ENCODE data around the gene ATXN10.

Gene ATXN10

GRCh38 chr22:45832180-45832579 lies 160.5 kb downstream of the ATXN10 start:
- Histone ChIP-seq H3K4me3 (ENCODE audit: low read length) (no peak overlapping the region), H3K27me3 (ENCODE audit: control insufficient read depth, insufficient read depth, low read length) (no peaks in the 10 kb centered on the region), H3K36me3 (ENCODE audit: control insufficient read depth, insufficient read depth, low read length) (no peaks in the 10 kb centered on the region), H3K9me3 (ENCODE audit: control insufficient read depth, low read length) (no peaks in the 10 kb centered on the region), H3K4me1 (ENCODE audit: control insufficient read depth, insufficient read depth, low read length) (no peaks in the 10 kb centered on the region), H3K9ac (ENCODE audit: low read length) (no peak overlapping the region)

- H3K9ac ChIP-seq (ENCODE audit: low read length), result no peak overlapping the region
Measured at GRCh38 chr22:45832959-45833580, 161.4 kb downstream of the ATXN10 start.

GRCh38 chr22:45833613-45834012 lies 162.0 kb downstream of the ATXN10 start:
- no peaks in the 10 kb centered on the region for H3K4me1 ChIP-seq (ENCODE audit: control insufficient read depth, insufficient read depth, low read length)
- no peaks in the 10 kb centered on the region for H3K36me3 ChIP-seq (ENCODE audit: control insufficient read depth, insufficient read depth, low read length)
- H3K27me3 ChIP-seq (ENCODE audit: control insufficient read depth, insufficient read depth, low read length), result no peaks in the 10 kb centered on the region
- no peaks in the 10 kb centered on the region for H3K9me3 ChIP-seq (ENCODE audit: control insufficient read depth, low read length)
- no peak overlapping the region for H3K9ac ChIP-seq (ENCODE audit: low read length)
- H3K4me3 ChIP-seq (ENCODE audit: low read length), result no peak overlapping the region

More at GRCh38 chr22:45832959-45833580, 161.4 kb downstream of the ATXN10 start:
- Histone ChIP-seq H3K36me3 (ENCODE audit: control insufficient read depth, insufficient read depth, low read length) (no peaks in the 10 kb centered on the region), H3K27me3 (ENCODE audit: control insufficient read depth, insufficient read depth, low read length) (no peaks in the 10 kb centered on the region), H3K4me3 (ENCODE audit: low read length) (no peak overlapping the region), H3K9me3 (ENCODE audit: control insufficient read depth, low read length) (no peaks in the 10 kb centered on the region), H3K4me1 (ENCODE audit: control insufficient read depth, insufficient read depth, low read length) (no peaks in the 10 kb centered on the region)

GRCh38 chr22:45834241-45834640 lies 162.6 kb downstream of the ATXN10 start:
- Histone ChIP-seq H3K4me3 (ENCODE audit: low read length) (no peak overlapping the region), H3K9me3 (ENCODE audit: control insufficient read depth, low read length) (no peaks in the 10 kb centered on the region), H3K4me1 (ENCODE audit: control insufficient read depth, insufficient read depth, low read length) (no peaks in the 10 kb centered on the region), H3K27me3 (ENCODE audit: control insufficient read depth, insufficient read depth, low read length) (no peaks in the 10 kb centered on the region), H3K36me3 (ENCODE audit: control insufficient read depth, insufficient read depth, low read length) (no peaks in the 10 kb centered on the region), H3K9ac (ENCODE audit: low read length) (no peak overlapping the region)

- no peaks in the 10 kb centered on the region for H3K27me3 ChIP-seq (ENCODE audit: control insufficient read depth, insufficient read depth, low read length)
- H3K4me1 ChIP-seq (ENCODE audit: control insufficient read depth, insufficient read depth, low read length), result no peaks in the 10 kb centered on the region
- no peaks in the 10 kb centered on the region for H3K9me3 ChIP-seq (ENCODE audit: control insufficient read depth, low read length)
- H3K4me3 ChIP-seq (ENCODE audit: low read length), result no peak overlapping the region
- no peak overlapping the region for H3K9ac ChIP-seq (ENCODE audit: low read length)
- H3K36me3 ChIP-seq (ENCODE audit: control insufficient read depth, insufficient read depth, low read length), result no peaks in the 10 kb centered on the region
Measured at GRCh38 chr22:45834795-45835194, 163.2 kb downstream of the ATXN10 start.

- H3K4me3 ChIP-seq (ENCODE audit: low read length), result no peak overlapping the region
- no peaks in the 10 kb centered on the region for H3K36me3 ChIP-seq (ENCODE audit: control insufficient read depth, insufficient read depth, low read length)
- no peak overlapping the region for H3K9ac ChIP-seq (ENCODE audit: low read length)
- H3K27me3 ChIP-seq (ENCODE audit: control insufficient read depth, insufficient read depth, low read length), result no peaks in the 10 kb centered on the region
- no peaks in the 10 kb centered on the region for H3K9me3 ChIP-seq (ENCODE audit: control insufficient read depth, low read length)
- H3K4me1 ChIP-seq (ENCODE audit: control insufficient read depth, insufficient read depth, low read length), result no peaks in the 10 kb centered on the region
Measured at GRCh38 chr22:45836418-45837169, 165.0 kb downstream of the ATXN10 start.

GRCh38 chr22:45837508-45837907 lies 165.9 kb downstream of the ATXN10 start:
- Histone ChIP-seq H3K9ac (ENCODE audit: low read length) (no peak overlapping the region), H3K36me3 (ENCODE audit: control insufficient read depth, insufficient read depth, low read length) (no peaks in the 10 kb centered on the region), H3K4me3 (ENCODE audit: low read length) (no peak overlapping the region), H3K4me1 (ENCODE audit: control insufficient read depth, insufficient read depth, low read length) (no peaks in the 10 kb centered on the region), H3K27me3 (ENCODE audit: control insufficient read depth, insufficient read depth, low read length) (no peaks in the 10 kb centered on the region), H3K9me3 (ENCODE audit: control insufficient read depth, low read length) (no peaks in the 10 kb centered on the region)

GRCh38 chr22:45838305-45838887 lies 166.8 kb downstream of the ATXN10 start:
- Histone ChIP-seq H3K27me3 (ENCODE audit: control insufficient read depth, insufficient read depth, low read length) (no peaks in the 10 kb centered on the region), H3K36me3 (ENCODE audit: control insufficient read depth, insufficient read depth, low read length) (no peaks in the 10 kb centered on the region), H3K9ac (ENCODE audit: low read length) (no peak overlapping the region), H3K4me3 (ENCODE audit: low read length) (no peak overlapping the region), H3K4me1 (ENCODE audit: control insufficient read depth, insufficient read depth, low read length) (no peaks in the 10 kb centered on the region), H3K9me3 (ENCODE audit: control insufficient read depth, low read length) (no peaks in the 10 kb centered on the region)

- H3K4me3 ChIP-seq (ENCODE audit: low read length), result no peak overlapping the region
- H3K9ac ChIP-seq (ENCODE audit: low read length), result no peak overlapping the region
- no peaks in the 10 kb centered on the region for H3K27me3 ChIP-seq (ENCODE audit: control insufficient read depth, insufficient read depth, low read length)
- H3K4me1 ChIP-seq (ENCODE audit: control insufficient read depth, insufficient read depth, low read length), result no peaks in the 10 kb centered on the region
- no peaks in the 10 kb centered on the region for H3K36me3 ChIP-seq (ENCODE audit: control insufficient read depth, insufficient read depth, low read length)
- no peaks in the 10 kb centered on the region for H3K9me3 ChIP-seq (ENCODE audit: control insufficient read depth, low read length)
Measured at GRCh38 chr22:45840483-45840882, 168.8 kb downstream of the ATXN10 start.

- no peak overlapping the region for H3K4me3 ChIP-seq (ENCODE audit: low read length)
- no peaks in the 10 kb centered on the region for H3K27me3 ChIP-seq (ENCODE audit: control insufficient read depth, insufficient read depth, low read length)
- H3K9me3 ChIP-seq (ENCODE audit: control insufficient read depth, low read length), result no peaks in the 10 kb centered on the region
- no peak overlapping the region for H3K9ac ChIP-seq (ENCODE audit: low read length)
- no peaks in the 10 kb centered on the region for H3K4me1 ChIP-seq (ENCODE audit: control insufficient read depth, insufficient read depth, low read length)
- no peaks in the 10 kb centered on the region for H3K36me3 ChIP-seq (ENCODE audit: control insufficient read depth, insufficient read depth, low read length)
Measured at GRCh38 chr22:45842291-45842991, 170.8 kb downstream of the ATXN10 start.

GRCh38 chr22:45843031-45843430 lies 171.4 kb downstream of the ATXN10 start:
- Histone ChIP-seq H3K4me3 (ENCODE audit: low read length) (no peak overlapping the region), H3K9ac (ENCODE audit: low read length) (no peak overlapping the region), H3K9me3 (ENCODE audit: control insufficient read depth, low read length) (no peaks in the 10 kb centered on the region), H3K4me1 (ENCODE audit: control insufficient read depth, insufficient read depth, low read length) (no peaks in the 10 kb centered on the region), H3K36me3 (ENCODE audit: control insufficient read depth, insufficient read depth, low read length) (no peaks in the 10 kb centered on the region), H3K27me3 (ENCODE audit: control insufficient read depth, insufficient read depth, low read length) (no peaks in the 10 kb centered on the region)

- H3K4me1 ChIP-seq (ENCODE audit: control insufficient read depth, insufficient read depth, low read length), result no peaks in the 10 kb centered on the region
- H3K9me3 ChIP-seq (ENCODE audit: control insufficient read depth, low read length), result no peaks in the 10 kb centered on the region
- no peaks in the 10 kb centered on the region for H3K27me3 ChIP-seq (ENCODE audit: control insufficient read depth, insufficient read depth, low read length)
- no peak overlapping the region for H3K9ac ChIP-seq (ENCODE audit: low read length)
- H3K4me3 ChIP-seq (ENCODE audit: low read length), result no peak overlapping the region
- no peaks in the 10 kb centered on the region for H3K36me3 ChIP-seq (ENCODE audit: control insufficient read depth, insufficient read depth, low read length)
Measured at GRCh38 chr22:45843986-45844385, 172.4 kb downstream of the ATXN10 start.
